GM12865 (cell line): ENCODE data around the gene MPP4.

ENCODE experiments used
- DNase-seq: peaks from one replicate; pipeline ENCODE4 v3.0.0; 2010; ENCODE audit warnings: low read depth
- H3K4me3 ChIP-seq: 2 replicates; pipeline ENCODE4 v1.5.1; 2011; ENCODE audit warnings: mild to moderate bottlenecking, low read depth, low read length, control low read depth
- TF ChIP-seq, protein P1 (sequence below): IDR thresholded peaks from 2 replicates; pipeline ENCODE4 v1.5.1; 2011; ENCODE audit warnings: low read length, control low read depth, low read depth, inconsistent platforms; ENCODE audit not compliant: insufficient read depth; ENCODE audit errors: missing control alignments

Gene MPP4

DNA sequence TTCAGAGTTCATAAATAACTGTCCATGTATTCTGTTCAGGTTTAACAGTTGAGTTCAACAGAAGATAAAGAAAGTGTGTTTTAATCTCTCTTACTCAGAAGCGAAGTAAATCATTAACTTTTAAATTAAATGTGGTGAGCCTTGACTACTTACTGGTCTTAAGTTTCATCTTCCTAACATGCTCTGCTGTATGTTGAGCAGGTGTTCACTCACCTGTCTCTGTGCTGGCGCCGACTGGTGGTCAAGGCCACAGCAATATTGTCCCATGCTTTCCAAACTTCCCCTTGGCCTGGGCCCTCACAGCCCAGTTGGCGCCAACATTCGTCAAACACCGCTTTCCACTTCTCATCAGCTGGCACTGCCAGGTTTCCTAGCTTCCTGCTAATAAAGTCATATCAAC is 17.0 kb upstream of the MPP4 start:
- H3K4me3 ChIP-seq: no peak overlapping the region
- TF ChIP-seq, protein P1, sequence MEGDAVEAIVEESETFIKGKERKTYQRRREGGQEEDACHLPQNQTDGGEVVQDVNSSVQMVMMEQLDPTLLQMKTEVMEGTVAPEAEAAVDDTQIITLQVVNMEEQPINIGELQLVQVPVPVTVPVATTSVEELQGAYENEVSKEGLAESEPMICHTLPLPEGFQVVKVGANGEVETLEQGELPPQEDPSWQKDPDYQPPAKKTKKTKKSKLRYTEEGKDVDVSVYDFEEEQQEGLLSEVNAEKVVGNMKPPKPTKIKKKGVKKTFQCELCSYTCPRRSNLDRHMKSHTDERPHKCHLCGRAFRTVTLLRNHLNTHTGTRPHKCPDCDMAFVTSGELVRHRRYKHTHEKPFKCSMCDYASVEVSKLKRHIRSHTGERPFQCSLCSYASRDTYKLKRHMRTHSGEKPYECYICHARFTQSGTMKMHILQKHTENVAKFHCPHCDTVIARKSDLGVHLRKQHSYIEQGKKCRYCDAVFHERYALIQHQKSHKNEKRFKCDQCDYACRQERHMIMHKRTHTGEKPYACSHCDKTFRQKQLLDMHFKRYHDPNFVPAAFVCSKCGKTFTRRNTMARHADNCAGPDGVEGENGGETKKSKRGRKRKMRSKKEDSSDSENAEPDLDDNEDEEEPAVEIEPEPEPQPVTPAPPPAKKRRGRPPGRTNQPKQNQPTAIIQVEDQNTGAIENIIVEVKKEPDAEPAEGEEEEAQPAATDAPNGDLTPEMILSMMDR: no peak
- DNase-seq: no peak

DNA sequence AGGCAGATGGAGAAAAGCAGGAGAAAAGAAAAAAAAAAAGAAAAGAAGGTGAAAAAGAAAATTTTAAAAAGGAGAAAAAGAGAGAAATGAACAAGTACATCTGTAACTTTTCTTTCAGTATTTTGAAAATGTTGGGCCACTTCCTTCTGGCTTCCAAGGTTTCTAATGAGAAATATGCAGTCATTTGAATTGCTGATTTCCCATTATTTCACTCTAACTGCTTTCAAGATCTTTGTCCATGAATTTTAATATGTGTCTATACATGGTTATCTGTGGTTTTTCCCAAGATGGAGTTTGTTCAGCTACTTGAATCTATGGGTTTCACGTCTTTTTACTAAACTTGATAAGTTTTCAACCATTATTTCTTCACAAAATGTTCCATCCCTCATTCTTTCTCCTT is 14.3 kb upstream of the MPP4 start:
- no peak overlapping the region for H3K4me3 ChIP-seq
- TF ChIP-seq, protein P1: no peak
- no peak for DNase-seq

DNA sequence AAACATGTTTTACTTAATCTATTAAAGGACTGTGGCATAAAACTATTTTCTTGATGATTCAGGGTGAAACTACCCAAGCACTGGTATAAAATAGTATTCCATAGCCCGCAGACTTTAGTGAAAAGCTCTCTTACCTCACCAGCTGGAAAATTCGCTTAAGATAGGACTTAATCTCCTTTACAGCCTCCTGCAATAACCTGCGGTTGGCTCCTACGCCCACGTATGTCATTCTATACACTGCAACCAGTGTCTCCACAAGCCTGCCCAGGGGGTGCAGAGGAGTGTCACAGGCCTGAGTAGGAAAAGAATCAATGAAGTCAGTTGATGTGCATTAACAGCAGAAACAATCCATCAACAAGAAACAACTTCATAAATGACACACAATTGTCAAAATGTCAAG is 11.3 kb upstream of the MPP4 start:
- no peak overlapping the region for H3K4me3 ChIP-seq
- no peak for DNase-seq
- TF ChIP-seq, protein P1: no peak

DNA sequence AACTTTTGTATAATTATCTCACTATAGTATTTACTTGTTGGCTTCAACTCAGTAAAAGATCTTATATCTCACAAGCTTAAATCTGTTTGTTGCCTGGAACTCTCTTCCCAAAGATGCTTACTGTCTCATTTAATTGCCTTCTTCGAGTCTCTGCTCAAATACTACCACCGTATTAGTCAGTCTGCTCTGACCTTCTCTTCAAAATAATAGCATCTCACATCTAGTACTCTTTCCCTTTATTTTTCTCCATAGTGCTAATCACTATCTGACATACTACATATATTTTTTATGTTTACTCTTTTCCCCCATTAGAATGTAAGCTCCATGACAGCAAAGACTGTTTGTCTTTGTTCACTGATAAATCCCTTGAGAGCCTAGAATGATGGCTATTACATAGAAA is 10.6 kb upstream of the MPP4 start:
- DNase-seq: no peak
- H3K4me3 ChIP-seq: no peak overlapping the region
- TF ChIP-seq, protein P1: no peak

DNA sequence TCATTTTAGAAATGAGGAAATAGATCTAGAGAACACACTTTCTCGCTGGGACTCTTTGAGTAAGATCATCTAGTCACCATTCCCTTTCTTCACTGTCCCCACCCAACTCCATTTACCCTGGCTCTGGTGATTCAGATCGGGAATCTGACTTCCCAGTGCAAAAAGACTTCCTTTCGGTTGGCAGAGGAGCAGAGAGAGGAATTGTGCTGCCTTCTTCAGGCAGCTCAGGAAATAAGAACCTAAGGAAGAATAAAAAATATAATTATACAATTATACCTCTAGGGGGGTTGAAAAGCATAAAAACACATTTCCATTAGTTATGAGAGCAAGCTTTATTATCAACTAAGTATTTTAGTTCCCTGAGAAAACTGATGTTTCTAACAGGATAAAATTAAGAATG is 9.3 kb upstream of the MPP4 start:
- TF ChIP-seq, protein P1: no peak
- no peak for DNase-seq
- no peak overlapping the region for H3K4me3 ChIP-seq

DNA sequence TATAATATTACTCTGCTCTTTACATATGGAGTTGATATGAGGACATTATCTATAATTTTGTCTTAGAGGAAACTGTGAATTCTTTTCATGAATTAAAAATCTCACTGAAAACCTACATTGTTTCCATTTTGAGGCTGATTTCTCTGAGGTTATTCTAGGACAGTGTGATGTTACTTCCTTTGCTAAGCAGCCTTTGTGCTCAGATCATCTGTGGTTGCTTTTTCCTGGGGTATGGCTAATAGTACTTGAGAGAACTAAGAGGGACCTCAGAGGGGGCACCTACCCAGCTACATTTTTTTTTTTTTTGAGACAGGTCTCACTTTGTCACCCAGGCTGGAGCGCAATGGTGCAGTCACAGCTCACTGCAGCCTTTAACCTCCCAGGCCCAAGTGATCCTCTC is 8.7 kb upstream of the MPP4 start:
- DNase-seq: no peak
- TF ChIP-seq, protein P1: no peak
- no peak overlapping the region for H3K4me3 ChIP-seq

DNA sequence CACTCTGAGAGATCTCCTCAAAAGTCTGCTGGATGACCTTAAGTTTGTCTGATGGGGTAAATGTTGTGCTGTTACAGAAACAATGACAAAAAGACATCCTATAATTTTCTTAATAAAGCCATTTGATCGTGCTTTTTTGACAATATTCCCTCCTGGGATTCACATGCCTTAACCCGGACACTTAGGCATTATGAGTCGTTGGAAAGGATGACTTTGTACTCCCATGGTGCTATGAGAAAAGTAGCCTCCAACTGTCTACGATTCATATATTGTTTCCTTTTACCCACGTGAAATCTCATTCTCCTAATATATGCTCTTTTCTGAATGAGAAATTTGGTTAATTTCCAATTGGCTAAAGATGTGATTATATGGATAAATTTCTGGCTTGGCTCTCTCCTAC is 6.1 kb upstream of the MPP4 start:
- TF ChIP-seq, protein P1: no peak
- DNase-seq: no peak
- H3K4me3 ChIP-seq: no peak overlapping the region
